Central memory CD8-positive, alpha-beta T cell (primary cell): Measurements from ENCODE around the gene SENP5.

Source experiments
- ATAC-seq: fragments of 150-1000 bp; cut with Tn5 transposase; replicated peaks from 2 replicates; pipeline ENCODE4 v1.10.0; 2022; ENCODE audit warnings: mild to moderate bottlenecking, moderate FRiP score, moderate number of reproducible peaks; ENCODE audit not compliant: poor library complexity, severe bottlenecking; ENCODE audit errors: extremely low read depth
- DNase-seq, 2 donors: peaks; one replicate each; pipeline ENCODE4 v3.0.0; 2021; ENCODE audit warnings: low spot score in 2 of 2
- H3K27ac Mint-ChIP-seq: one replicate; pipeline ENCODE4 v1.8.0; 2022; ENCODE audit warnings: low read depth, mild to moderate bottlenecking, moderate library complexity, mixed read lengths
- H3K27me3 Mint-ChIP-seq: one replicate; pipeline ENCODE4 v1.8.0; 2022; ENCODE audit warnings: mixed read lengths
- H3K36me3 Mint-ChIP-seq: one replicate; pipeline ENCODE4 v1.8.0; 2022; ENCODE audit warnings: mild to moderate bottlenecking, moderate library complexity, mixed read lengths; ENCODE audit not compliant: insufficient read depth
- H3K4me1 Mint-ChIP-seq: one replicate; pipeline ENCODE4 v1.8.0; 2022; ENCODE audit warnings: mixed read lengths
- H3K4me3 Mint-ChIP-seq: one replicate; pipeline ENCODE4 v1.8.0; 2022; ENCODE audit warnings: mild to moderate bottlenecking, moderate library complexity, mixed read lengths
- H3K9me3 Mint-ChIP-seq: one replicate; pipeline ENCODE4 v1.8.0; 2022; ENCODE audit warnings: mixed read lengths

SENP5 gene

DNA sequence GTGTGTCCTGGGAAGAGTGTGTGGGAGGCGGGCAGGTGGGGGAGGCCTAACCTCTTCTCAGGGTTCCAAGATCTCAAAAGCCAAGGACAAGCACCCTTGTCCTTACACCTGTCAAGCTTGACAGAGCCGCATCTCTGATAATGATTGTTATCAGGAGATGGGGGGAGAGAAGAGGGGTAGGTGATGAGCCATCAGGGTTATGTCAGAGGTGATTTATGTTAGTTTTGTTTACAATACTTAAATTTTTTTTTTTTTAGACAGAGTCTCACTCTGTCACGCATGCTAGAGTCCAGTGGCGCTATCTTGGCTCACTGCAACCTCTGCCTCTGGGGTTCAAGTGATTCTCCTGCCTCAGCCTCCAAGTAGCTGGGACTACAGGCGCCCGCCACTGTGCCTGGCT is 82.0 kb downstream of the SENP5 start:
- no peak overlapping the region for H3K4me3 Mint-ChIP-seq
- ATAC-seq (no peak), DNase-seq (no peak)

DNA sequence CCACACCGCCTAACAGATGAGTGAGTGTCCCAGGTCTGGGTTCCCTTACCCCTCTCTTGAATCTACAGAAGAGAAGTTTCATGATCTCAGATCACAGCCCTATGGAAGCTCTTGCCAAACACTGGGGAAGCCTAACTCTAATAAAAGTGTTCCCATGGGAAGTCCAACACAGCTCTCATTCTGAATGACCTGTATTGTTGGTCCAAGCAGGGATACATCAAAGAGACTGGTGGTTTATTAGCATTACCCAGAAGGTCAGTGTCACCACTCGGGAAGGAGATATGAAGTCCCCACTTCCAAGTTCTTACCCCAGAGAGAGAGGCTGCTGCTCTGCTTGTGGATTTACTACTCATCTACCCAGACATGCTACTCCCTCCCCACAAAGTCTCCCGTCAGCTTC is 83.7 kb downstream of the SENP5 start:
- no peak overlapping the region for H3K4me3 Mint-ChIP-seq
- no peaks in the 10 kb centered on the region for H3K27me3 Mint-ChIP-seq
- ATAC-seq: no peak
- H3K27ac Mint-ChIP-seq: no peak overlapping the region
- peaks cover 2% of the 10 kb centered on the region for H3K36me3 Mint-ChIP-seq
- no peaks in the 10 kb centered on the region for H3K4me1 Mint-ChIP-seq
- no peak for DNase-seq
- no peaks in the 10 kb centered on the region for H3K9me3 Mint-ChIP-seq

More for the DNA sequence above, 82.0 kb downstream of the SENP5 start:
- H3K27me3 Mint-ChIP-seq: no peaks in the 10 kb centered on the region
- H3K9me3 Mint-ChIP-seq: no peaks in the 10 kb centered on the region
- peaks cover 4% of the 10 kb centered on the region for H3K36me3 Mint-ChIP-seq
- no peaks in the 10 kb centered on the region for H3K4me1 Mint-ChIP-seq
- no peak overlapping the region for H3K27ac Mint-ChIP-seq

DNA sequence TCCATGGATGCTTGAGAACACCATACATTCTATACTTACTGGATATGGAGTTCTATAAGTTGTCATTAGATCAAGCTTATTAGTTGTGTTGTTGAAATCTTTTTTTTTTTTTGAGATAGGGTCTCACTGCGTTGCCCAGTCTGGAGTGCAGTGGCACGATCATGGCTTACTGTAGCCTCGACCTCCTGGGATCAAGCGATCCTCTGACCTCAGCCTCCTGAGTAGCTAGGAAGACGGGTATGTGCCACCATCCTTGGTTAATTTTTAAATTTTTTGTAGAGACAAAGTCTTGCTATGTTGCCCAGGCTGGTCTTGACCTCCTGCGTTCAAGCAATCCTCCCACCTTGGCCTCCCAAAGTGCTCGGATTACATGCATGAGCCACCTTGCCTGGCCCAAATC is 87.1 kb downstream of the SENP5 start:
- no peak overlapping the region for H3K4me3 Mint-ChIP-seq
- DNase-seq: no peak
- H3K9me3 Mint-ChIP-seq: no peaks in the 10 kb centered on the region
- H3K27ac Mint-ChIP-seq: no peak overlapping the region
- H3K36me3 Mint-ChIP-seq: no peaks in the 10 kb centered on the region
- H3K27me3 Mint-ChIP-seq: no peaks in the 10 kb centered on the region
- H3K4me1 Mint-ChIP-seq: no peaks in the 10 kb centered on the region
- no peak for ATAC-seq

DNA sequence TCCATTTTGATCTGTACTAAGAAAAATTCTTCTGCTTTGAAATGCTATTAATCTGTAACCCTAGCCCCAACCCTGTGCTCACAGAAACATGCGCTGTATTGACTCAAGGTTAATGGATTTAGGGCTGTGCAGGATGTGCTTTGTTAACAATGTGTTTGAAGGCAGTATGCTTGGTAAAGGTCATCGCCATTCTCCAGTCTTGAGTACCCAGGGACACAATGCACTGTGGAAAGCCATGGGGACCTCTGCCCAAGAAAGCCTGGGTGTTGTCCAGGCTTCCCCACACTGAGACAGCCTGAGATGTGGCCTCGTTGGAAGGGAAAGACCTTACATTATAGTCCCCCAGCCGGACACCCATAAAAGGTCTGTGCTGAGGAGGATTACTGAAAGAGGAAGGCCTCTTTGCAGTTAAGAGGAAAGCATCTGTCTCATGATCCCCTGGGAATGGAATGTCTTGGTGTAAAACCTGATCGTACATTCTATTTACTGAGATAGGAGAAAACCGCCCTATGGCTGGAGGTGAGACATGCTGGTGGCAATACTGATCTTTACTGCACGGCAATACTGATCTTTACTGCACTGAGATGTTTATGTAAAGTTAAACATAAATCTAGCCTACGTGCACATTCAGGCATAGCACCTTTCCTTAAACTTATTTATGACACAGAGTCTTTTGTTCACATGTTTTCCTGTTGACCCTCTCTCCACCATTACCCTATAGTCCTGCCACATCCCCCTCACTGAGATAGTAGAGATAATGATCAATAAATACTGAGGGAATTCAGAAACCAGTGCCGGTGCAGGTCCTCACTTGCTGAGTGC is 94.6 kb downstream of the SENP5 start:
- H3K9me3 Mint-ChIP-seq: no peaks in the 10 kb centered on the region
- DNase-seq: no peak
- no peaks in the 10 kb centered on the region for H3K27me3 Mint-ChIP-seq
- no peak overlapping the region for H3K4me3 Mint-ChIP-seq
- H3K4me1 Mint-ChIP-seq: no peaks in the 10 kb centered on the region
- no peak for ATAC-seq
- H3K36me3 Mint-ChIP-seq: peaks cover 2% of the 10 kb centered on the region
- no peak overlapping the region for H3K27ac Mint-ChIP-seq

DNA sequence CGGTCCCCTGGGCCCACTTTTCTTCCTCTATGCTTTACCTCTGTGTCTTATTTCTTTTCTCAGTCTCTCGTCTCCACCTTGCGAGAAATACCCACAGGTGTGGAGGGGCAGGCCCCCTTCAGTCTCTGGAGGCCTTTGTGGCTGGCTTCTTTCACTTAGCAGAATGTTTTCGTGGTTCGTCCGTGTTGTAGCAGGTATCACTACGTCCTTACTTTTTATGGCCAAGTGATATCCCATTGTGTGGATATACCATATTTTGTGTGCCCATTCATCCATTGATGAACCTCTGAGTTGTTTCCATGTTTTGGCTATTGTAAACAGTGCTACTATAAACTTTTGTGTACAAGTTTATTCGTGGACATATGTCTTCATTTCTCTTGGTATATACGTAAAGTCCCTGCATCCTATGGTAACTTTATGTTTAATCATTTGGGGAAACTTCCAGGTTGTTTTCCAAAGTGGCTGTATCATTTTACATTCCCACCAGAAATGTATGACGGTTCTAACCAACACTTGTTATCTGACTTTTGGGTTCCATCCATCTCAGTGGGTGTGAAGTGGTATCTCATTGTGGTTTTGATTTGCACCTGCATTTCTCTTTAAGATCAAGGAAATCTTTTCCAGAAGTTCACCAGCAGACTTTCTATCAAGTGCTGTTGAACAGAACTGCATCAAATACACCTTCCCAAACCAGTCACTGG is 95.4 kb downstream of the SENP5 start:
- no peak for ATAC-seq
- Mint-ChIP-seq H3K4me1 (no peaks in the 10 kb centered on the region), H3K9me3 (no peaks in the 10 kb centered on the region), H3K27me3 (no peaks in the 10 kb centered on the region), H3K27ac (no peak overlapping the region), H3K4me3 (no peak overlapping the region), H3K36me3 (peaks cover 2% of the 10 kb centered on the region)
- no peak for DNase-seq

DNA sequence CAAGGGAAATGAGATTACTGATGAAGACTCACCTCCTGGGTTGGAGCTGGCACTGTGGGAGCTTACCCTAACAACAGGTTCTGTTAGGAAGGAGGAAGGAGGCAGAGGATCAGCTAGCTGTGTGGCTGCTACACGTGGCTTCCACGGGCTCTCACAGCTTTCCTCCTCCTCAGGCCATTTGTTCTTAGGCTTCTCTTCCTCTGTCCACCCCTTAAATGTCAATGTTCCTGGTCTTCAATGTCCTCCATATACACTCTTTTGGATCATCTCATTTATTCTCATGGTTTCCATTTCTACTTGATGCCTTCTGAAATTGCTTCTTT is 95.9 kb downstream of the SENP5 start:
- DNase-seq (no peak), ATAC-seq (no peak)
- H3K9me3 Mint-ChIP-seq: no peaks in the 10 kb centered on the region
- H3K4me3 Mint-ChIP-seq: no peak overlapping the region
- no peak overlapping the region for H3K27ac Mint-ChIP-seq
- no peaks in the 10 kb centered on the region for H3K27me3 Mint-ChIP-seq
- H3K36me3 Mint-ChIP-seq: peaks cover 2% of the 10 kb centered on the region
- H3K4me1 Mint-ChIP-seq: no peaks in the 10 kb centered on the region

DNA sequence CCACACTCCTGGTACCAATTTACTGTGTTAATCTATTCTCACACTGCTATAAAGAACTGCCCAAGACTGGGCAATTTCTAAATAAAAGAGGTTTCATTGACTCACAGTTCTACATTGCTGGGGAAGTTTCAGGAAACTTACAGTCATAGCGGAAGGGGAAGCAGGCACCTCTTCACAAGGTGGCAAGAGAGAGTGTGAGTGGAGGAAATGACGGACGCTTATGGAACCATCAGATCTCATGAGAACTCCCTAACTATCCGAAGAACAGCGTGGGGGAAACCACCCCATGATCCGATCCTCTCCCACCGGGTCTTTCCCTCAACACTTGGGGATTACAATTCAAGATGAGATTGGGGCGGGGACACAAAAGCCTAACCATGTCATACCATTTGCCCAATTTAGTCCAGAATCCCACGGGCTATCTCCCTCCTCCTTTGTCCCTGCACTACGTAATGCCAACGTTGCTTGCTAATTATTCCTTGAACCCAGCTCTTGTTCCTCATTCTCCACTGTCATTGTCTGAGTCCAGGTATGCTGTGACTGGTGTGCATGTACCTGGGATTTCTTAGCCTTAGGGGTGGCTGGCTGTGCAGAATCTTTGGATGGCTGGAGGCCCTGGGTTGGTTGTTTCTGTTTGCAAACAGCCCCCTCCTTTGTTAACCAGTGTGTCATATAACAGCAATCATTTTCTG is 97.5 kb downstream of the SENP5 start:
- Mint-ChIP-seq H3K4me1 (peaks cover 2% of the 10 kb centered on the region), H3K4me3 (no peak overlapping the region), H3K36me3 (peaks cover 2% of the 10 kb centered on the region), H3K27ac (no peak overlapping the region), H3K9me3 (no peaks in the 10 kb centered on the region), H3K27me3 (no peaks in the 10 kb centered on the region)
- no peak for ATAC-seq
- no peak for DNase-seq

DNA sequence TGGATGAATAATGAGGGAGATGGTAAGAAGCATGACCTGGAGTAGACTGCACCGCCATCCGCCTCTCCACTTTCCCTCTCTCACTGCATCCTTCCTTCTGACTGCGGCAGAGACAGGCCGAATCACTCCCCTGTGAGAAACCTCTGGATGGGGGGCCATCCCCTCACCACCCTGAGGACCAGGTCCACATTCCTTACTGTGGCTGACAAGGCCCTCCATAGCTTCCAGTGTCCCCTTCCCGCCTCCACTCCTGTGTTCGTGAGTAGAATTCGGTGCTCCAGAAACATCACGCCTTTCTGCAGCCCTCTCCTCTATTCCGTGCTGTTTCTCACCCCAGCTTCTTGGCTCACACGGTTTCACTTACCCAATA is 98.1 kb downstream of the SENP5 start:
- H3K36me3 Mint-ChIP-seq: peaks cover 2% of the 10 kb centered on the region
- H3K4me1 Mint-ChIP-seq: peaks cover 7% of the 10 kb centered on the region
- no peaks in the 10 kb centered on the region for H3K9me3 Mint-ChIP-seq
- no peak overlapping the region for H3K27ac Mint-ChIP-seq
- H3K4me3 Mint-ChIP-seq: no peak overlapping the region
- ATAC-seq: no peak
- no peak for DNase-seq
- no peaks in the 10 kb centered on the region for H3K27me3 Mint-ChIP-seq

DNA sequence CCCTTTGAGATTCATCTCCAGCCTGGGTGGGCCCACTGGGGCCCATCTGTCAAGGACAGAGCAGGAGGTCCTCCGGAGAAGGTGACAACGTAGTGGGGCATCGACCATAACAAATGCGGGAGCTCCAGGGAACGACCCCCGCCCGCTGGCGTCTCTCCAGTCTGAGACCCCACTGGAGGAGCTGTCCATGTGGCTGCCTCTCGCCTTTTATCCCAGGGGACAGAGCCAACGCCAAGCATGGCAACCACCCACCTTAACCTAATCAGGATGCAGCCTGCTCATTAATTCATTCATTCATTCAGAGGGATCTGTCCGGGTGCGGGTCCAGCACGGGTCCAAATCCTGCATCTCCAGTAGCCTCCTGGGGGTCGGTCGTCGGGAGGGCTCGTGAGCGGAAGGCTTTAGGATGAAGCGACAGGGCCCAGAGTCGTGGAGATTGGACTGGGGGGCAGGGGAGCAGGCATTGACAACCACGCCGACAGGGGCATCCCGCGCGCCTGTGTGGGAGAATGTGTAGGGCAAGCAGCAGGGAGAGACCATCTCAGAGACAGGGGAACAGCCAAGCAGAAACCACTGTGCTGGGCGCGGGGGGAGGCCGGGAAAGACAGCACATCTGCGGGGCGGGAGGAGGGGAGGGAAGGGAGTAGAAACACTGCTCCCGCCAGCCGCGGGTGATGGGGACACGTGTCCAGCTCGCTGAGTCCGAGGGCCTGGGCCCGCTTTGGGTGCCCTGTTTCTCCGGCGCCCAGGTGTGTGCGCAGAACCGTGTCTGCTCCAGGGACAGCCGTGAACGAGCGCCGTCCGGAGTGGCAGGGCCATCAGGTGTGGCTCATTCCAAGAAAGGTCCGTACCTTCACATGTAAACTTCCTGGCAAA is 99.0 kb downstream of the SENP5 start:
- DNase-seq (no peak), ATAC-seq (no peak)
- Mint-ChIP-seq H3K36me3 (peaks cover 2% of the 10 kb centered on the region), H3K4me3 (peak overlapping the region; percentile 43), H3K9me3 (no peaks in the 10 kb centered on the region), H3K27ac (no peak overlapping the region), H3K27me3 (no peaks in the 10 kb centered on the region), H3K4me1 (peaks cover 8% of the 10 kb centered on the region)

DNA sequence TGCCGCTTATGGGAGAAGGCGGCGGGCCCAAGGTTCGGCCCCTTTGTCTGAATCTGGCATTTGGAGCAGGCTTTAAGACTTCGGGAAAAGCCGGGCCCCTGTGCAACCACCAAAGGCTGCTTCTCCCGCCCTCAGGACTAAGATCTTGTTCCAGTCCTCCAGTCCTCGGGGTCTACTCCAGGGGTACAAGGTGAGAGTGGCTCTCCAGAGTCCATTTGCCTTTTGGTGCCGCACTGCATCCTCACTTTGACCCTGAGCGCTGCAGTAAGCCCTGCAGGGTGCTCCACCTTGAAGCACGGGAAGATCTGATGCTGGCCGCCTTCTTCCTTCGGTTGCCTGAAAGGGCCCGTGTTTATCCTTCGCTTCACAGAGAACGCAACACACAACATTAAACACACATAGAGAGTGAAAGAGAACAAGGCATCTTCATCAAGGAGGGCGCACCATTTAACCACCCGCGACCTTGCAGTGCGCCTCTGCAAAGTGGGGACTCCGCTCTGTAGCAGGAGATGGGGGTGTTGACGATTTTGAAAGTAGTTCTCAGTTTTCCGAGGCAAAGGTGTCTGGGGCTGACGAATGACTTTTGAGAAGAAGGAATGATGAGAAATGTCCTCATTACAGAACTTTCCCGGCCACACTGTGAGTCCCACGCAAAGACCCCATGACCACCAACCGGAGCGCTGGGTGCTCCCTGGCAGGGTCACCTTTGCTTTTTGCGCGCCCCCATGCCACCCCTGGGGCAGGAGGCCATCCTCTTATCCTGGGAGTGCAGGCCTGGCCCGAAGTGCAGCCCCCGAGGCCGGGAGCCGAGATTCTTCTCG is 99.9 kb downstream of the SENP5 start:
- Mint-ChIP-seq H3K27me3 (no peaks in the 10 kb centered on the region), H3K9me3 (no peaks in the 10 kb centered on the region), H3K27ac (no peak overlapping the region), H3K4me3 (peak overlapping the region; percentile 68), H3K4me1 (peaks cover 8% of the 10 kb centered on the region), H3K36me3 (peaks cover 2% of the 10 kb centered on the region)
- DNase-seq (no peak), ATAC-seq (no peak)

DNA sequence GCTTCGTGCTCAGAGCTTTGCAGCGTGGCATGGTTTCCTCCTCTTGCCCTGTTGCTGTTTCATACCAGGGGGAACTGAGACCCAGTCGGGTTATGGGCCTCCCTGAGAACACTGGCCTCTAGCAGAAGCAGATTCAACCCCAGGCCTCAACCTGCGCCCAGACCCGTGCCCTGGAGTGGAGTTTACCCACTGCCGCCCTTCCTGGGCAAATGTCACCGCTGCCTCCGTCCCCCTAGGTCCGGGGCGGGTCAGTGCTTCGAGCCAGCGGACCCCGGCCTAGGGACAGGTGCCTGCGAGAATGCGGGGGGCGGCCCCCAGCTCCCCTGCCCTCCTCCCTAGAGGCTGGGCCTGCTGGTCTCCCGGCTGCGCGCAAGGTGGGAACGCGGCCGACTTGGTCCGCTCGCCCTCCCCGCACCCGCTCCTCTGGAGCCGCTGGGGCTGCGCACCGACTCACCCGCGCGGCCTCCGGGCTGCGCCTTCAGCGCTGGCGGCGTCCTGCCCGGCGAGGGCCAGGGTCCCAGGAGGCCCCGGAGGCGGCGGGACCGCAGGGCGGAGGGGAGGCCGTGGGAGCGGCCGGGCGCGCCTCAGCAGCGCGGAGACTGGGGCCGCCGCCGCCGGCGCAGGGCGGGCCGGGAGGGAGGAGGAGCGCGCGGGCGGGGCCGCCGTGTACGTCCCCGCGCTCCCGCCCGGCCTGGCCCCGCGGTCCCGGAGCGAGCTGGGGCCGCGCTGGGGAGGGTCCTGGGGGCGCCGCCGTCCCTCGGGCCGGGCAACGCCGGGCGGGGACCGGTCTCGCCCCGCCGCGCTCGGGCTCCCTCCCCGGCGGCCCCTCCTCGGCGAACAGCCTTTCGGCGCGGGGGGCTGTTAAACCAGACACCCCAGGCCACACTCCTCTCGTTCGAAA is 100.8 kb downstream of the SENP5 start, which contains the start of gene PIGZ:
Gene PIGZ (minus strand): TSS at position 601 of the 901 bp plus-strand sequence. CDS start 16,802 bp downstream, outside the sequence.
- peak within 1 kb of the TSS; percentile 74 for H3K27ac Mint-ChIP-seq
- H3K4me3 Mint-ChIP-seq: peak within 1 kb of the TSS; percentile 83
- ATAC-seq: peak; percentile 68
- H3K27me3 Mint-ChIP-seq: no peaks in the 10 kb centered on the region
- H3K9me3 Mint-ChIP-seq: no peaks in the 10 kb centered on the region
- no peak for DNase-seq
- peaks cover 2% of the 10 kb centered on the region for H3K36me3 Mint-ChIP-seq
- peaks cover 8% of the 10 kb centered on the region for H3K4me1 Mint-ChIP-seq
